Measurements from ENCODE around the gene ADPRHL1.

GRCh38 chr13:113445791-113446487 is 7.3 kb downstream of the ADPRHL1 start:
- TF ChIP-seq CTCF (IDR thresholded peaks at IDR 0.05): no peak
- TF ChIP-seq POLR2A (IDR thresholded peaks at IDR 0.05): no peak
